Heart left ventricle (tissue), 13 donors: ENCODE measurements around the gene PLP2.

Source experiments
- POLR2A ChIP-seq, 2 donors: fragments of 450-650 bp; IDR thresholded peaks; one replicate each; pipeline ENCODE4 v1.6.1; 2017; ENCODE audit warnings: antibody characterized with exemption in 2 of 2, mild to moderate bottlenecking in 2 of 2, moderate library complexity in 2 of 2
- TF ChIP-seq, protein P1 (sequence below), 12 donors: fragments of 200-600 bp; sonication (generic) in 4 of 12; IDR thresholded peaks; one replicate each; pipeline versions ENCODE4 v1.5.0 to v1.8.0; 2018 to 2022; ENCODE audit warnings: antibody characterized with exemption in 12 of 12, mild to moderate bottlenecking in 5 of 12
- donor health status: ischemic (EF 13 %, LVEDD 7.1; RV severe dilation, severe dysfunction).
- donor health status: DM: no; HTN: yes; CAD: no.
- donor health status: DM: no; HTN: no; CAD: no.
- donor health status: ischemic (EF 25% LVEDD 6.9; RV normal size, moderate dysfunction).
- donor health status: ischemic (EF 25% LVEDD 5.7; RV mildly dilated, moderate dysfunction).
- donor health status: ischemic (EF 35%, LVEDD 5.7; RV mildly dilated, moderate dysfunction).
- donor health status: nonischemic (EF 11% LVEDD 7.7; RV severe dilation, severe dysfunction).
- donor health status: DM: yes; HTN: yes; CAD: no.
- donor health status: PGD.
- donor health status: ischemic (EF 29% LVEDD 5.4; RV normal size, mild dysfunction).
- donor health status: nonischemic (EF 23%, LVEDD 6.1; RV moderate dilation, normal function).

DNA sequence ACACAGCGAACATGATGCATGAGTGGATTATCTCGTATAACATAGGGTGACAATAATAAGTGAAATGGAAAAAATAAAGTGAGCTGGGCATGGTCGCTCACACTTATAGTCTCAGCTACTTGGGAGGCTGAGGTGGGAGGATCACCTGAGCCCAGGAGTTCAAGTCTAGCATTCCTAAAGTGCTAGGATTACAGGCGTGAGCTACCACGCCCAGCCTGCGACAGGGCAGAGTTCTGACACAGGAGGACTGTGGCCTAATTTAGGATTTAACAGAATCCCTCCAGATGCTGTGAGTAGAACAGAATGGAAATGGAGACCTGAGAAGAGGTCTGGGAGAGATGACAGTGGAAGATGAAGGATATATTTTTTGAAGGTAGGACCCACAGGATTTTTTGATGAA is 17.9 kb downstream of the PLP2 start:
- TF ChIP-seq POLR2A (IDR thresholded peaks at IDR 0.05): no peak
- TF ChIP-seq, protein P1, sequence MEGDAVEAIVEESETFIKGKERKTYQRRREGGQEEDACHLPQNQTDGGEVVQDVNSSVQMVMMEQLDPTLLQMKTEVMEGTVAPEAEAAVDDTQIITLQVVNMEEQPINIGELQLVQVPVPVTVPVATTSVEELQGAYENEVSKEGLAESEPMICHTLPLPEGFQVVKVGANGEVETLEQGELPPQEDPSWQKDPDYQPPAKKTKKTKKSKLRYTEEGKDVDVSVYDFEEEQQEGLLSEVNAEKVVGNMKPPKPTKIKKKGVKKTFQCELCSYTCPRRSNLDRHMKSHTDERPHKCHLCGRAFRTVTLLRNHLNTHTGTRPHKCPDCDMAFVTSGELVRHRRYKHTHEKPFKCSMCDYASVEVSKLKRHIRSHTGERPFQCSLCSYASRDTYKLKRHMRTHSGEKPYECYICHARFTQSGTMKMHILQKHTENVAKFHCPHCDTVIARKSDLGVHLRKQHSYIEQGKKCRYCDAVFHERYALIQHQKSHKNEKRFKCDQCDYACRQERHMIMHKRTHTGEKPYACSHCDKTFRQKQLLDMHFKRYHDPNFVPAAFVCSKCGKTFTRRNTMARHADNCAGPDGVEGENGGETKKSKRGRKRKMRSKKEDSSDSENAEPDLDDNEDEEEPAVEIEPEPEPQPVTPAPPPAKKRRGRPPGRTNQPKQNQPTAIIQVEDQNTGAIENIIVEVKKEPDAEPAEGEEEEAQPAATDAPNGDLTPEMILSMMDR (IDR thresholded peaks at IDR 0.05): no peak
